ENCODE results near the gene SLC39A5. TPM values are rescaled to one million over a fixed set of nuclear protein-coding genes. Genes with fewer than 3 reads are reported as not detected.

The SLC39A5 gene
- total and polyA plus RNA-seq, 2 of the 13 experiments (the other 11 are each of a cell fraction or from before 2014, with no cell fraction given), result 59.7 to 101 TPM

DNA sequence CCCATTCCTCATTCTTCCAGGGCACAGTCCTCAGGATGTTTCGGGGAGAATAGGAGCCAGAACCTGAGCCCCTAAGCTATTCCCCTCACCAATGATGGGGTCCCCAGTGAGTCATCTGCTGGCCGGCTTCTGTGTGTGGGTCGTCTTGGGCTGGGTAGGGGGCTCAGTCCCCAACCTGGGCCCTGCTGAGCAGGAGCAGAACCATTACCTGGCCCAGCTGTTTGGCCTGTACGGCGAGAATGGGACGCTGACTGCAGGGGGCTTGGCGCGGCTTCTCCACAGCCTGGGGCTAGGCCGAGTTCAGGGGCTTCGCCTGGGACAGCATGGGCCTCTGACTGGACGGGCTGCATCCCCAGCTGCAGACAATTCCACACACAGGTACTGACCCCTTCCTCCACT is 1.3 kb downstream of the SLC39A5 start (continued):
- TF ChIP-seq, protein P1, sequence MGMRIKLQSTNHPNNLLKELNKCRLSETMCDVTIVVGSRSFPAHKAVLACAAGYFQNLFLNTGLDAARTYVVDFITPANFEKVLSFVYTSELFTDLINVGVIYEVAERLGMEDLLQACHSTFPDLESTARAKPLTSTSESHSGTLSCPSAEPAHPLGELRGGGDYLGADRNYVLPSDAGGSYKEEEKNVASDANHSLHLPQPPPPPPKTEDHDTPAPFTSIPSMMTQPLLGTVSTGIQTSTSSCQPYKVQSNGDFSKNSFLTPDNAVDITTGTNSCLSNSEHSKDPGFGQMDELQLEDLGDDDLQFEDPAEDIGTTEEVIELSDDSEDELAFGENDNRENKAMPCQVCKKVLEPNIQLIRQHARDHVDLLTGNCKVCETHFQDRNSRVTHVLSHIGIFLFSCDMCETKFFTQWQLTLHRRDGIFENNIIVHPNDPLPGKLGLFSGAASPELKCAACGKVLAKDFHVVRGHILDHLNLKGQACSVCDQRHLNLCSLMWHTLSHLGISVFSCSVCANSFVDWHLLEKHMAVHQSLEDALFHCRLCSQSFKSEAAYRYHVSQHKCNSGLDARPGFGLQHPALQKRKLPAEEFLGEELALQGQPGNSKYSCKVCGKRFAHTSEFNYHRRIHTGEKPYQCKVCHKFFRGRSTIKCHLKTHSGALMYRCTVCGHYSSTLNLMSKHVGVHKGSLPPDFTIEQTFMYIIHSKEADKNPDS (CRISPR knock-in tag; IDR thresholded peaks at IDR 0.05), result no peak
- TF ChIP-seq ZNF232 (CRISPR knock-in tag; IDR thresholded peaks at IDR 0.05; ENCODE audit: borderline replicate concordance) (no peak), TCF7 (IDR thresholded peaks at IDR 0.05; ENCODE audit: low read depth) (no peak), MLLT10 (CRISPR knock-in tag; IDR thresholded peaks at IDR 0.05) (no peak), POLR2A (IDR thresholded peaks at IDR 0.05; ENCODE audit: insufficient read depth in 1 of 2, low read depth in 2 of 2, low read length in 2 of 2) (no peak), ZNF607 (CRISPR knock-in tag; IDR thresholded peaks at IDR 0.05; ENCODE audit: borderline replicate concordance) (no peak), ZMAT3 (CRISPR knock-in tag; conservative IDR thresholded peaks at IDR 0.05) (0 out of 2 replicates have a peak, but pooled peaks have one; percentile 57), ZBTB42 (CRISPR knock-in tag; IDR thresholded peaks at IDR 0.05) (no peak), XBP1 (CRISPR knock-in tag; IDR thresholded peaks at IDR 0.05) (no peak), ZNF788 (CRISPR knock-in tag; IDR thresholded peaks at IDR 0.05; ENCODE audit: borderline replicate concordance) (no peak), PHB2 (IDR thresholded peaks at IDR 0.05; ENCODE audit: partially characterized antibody) (no peak), CHD2 (IDR thresholded peaks at IDR 0.05; ENCODE audit: low read depth, low read length) (no peak), LCORL (IDR thresholded peaks at IDR 0.05) (no peak), LCORL (CRISPR knock-in tag; IDR thresholded peaks at IDR 0.05) (no peak), SP2 (CRISPR knock-in tag; IDR thresholded peaks at IDR 0.05) (no peak), KDM5A (IDR thresholded peaks at IDR 0.05; ENCODE audit: borderline replicate concordance, low read length) (no peak), MTF1 (CRISPR knock-in tag; IDR thresholded peaks at IDR 0.05) (no peak), RFXAP (CRISPR knock-in tag; IDR thresholded peaks at IDR 0.05; ENCODE audit: borderline replicate concordance) (no peak)
- TF ChIP-seq, protein P2, sequence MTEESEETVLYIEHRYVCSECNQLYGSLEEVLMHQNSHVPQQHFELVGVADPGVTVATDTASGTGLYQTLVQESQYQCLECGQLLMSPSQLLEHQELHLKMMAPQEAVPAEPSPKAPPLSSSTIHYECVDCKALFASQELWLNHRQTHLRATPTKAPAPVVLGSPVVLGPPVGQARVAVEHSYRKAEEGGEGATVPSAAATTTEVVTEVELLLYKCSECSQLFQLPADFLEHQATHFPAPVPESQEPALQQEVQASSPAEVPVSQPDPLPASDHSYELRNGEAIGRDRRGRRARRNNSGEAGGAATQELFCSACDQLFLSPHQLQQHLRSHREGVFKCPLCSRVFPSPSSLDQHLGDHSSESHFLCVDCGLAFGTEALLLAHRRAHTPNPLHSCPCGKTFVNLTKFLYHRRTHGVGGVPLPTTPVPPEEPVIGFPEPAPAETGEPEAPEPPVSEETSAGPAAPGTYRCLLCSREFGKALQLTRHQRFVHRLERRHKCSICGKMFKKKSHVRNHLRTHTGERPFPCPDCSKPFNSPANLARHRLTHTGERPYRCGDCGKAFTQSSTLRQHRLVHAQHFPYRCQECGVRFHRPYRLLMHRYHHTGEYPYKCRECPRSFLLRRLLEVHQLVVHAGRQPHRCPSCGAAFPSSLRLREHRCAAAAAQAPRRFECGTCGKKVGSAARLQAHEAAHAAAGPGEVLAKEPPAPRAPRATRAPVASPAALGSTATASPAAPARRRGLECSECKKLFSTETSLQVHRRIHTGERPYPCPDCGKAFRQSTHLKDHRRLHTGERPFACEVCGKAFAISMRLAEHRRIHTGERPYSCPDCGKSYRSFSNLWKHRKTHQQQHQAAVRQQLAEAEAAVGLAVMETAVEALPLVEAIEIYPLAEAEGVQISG (CRISPR knock-in tag; IDR thresholded peaks at IDR 0.05), result peak; percentile 2; the same call in 1 of the 2 replicates
- TF ChIP-seq, protein P3, sequence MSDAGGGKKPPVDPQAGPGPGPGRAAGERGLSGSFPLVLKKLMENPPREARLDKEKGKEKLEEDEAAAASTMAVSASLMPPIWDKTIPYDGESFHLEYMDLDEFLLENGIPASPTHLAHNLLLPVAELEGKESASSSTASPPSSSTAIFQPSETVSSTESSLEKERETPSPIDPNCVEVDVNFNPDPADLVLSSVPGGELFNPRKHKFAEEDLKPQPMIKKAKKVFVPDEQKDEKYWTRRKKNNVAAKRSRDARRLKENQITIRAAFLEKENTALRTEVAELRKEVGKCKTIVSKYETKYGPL (CRISPR knock-in tag; IDR thresholded peaks at IDR 0.05), result no peak
- TF ChIP-seq, protein P4, sequence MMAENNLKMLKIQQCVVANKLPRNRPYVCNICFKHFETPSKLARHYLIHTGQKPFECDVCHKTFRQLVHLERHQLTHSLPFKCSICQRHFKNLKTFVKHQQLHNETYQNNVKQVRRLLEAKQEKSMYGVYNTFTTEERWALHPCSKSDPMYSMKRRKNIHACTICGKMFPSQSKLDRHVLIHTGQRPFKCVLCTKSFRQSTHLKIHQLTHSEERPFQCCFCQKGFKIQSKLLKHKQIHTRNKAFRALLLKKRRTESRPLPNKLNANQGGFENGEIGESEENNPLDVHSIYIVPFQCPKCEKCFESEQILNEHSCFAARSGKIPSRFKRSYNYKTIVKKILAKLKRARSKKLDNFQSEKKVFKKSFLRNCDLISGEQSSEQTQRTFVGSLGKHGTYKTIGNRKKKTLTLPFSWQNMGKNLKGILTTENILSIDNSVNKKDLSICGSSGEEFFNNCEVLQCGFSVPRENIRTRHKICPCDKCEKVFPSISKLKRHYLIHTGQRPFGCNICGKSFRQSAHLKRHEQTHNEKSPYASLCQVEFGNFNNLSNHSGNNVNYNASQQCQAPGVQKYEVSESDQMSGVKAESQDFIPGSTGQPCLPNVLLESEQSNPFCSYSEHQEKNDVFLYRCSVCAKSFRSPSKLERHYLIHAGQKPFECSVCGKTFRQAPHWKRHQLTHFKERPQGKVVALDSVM (CRISPR knock-in tag; IDR thresholded peaks at IDR 0.05), result no peak
- TF ChIP-seq, protein P5, sequence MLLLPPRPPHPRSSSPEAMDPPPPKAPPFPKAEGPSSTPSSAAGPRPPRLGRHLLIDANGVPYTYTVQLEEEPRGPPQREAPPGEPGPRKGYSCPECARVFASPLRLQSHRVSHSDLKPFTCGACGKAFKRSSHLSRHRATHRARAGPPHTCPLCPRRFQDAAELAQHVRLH (CRISPR knock-in tag; IDR thresholded peaks at IDR 0.05; ENCODE audit: borderline replicate concordance, low read depth), result no peak

Measured in HepG2 (cell line).